HG03139 (cell line): Measurements from ENCODE around the gene ADK.
A peak's percentile ranks its signal among the peaks of the same experiment; 100 is the strongest.

Experiments used
- ATAC-seq: cut with Tn5 transposase; IDR thresholded peaks from one replicate; pipeline ENCODE4 v1.9.1; 2021; ENCODE audit not compliant: unreplicated experiment

ADK gene

DNA sequence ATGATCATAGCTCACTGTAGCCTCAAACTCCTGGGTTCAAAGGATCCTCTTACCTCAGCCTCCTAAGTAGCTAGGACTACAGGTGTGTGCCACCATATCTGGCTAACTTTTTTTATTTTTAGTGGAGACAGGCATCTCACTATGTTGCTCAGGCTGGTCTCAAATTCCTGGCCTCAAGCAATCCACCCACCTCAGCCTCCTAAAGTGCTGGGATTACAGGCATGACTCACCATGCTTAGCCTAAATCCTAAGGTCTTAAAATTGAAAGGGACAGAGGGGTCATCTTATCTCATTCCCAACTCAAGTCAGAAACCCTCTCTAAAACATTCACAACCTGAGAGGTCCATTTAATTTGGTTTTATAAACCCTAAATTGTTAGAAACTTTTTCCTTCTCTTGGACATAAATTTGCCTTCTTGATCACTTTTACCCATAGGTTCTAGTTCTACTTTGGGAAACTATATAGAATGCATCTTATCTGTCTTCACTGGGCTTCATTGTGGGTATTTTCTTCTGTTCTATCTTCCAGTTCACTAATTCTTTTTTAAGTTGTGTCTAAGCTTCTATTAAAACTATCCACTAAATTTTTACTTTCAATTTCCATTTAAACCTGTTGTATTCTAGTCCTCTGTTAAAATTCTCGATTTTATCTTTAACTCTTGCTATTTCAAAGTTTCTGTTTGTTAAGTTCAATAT lies 492.0 kb downstream of the ADK start:
- no peak for ATAC-seq

DNA sequence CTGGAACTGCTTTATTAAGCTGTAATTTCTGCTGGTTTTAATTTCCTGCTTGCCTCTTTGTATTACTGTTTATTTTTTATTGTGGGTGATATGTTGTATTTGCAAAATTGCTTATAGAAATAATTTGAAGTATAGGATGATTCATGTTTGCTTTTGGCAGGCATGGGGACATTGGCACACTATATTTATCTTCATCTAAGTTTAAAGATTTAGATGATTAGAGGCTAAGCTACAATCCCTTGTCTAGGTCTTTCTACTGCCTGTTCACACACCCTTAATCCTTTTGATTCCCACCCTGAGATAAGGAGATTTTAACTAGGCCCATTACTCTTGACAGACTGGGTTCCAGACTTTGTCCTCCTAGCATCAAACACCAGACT lies 492.6 kb downstream of the ADK start:
- no peak for ATAC-seq

DNA sequence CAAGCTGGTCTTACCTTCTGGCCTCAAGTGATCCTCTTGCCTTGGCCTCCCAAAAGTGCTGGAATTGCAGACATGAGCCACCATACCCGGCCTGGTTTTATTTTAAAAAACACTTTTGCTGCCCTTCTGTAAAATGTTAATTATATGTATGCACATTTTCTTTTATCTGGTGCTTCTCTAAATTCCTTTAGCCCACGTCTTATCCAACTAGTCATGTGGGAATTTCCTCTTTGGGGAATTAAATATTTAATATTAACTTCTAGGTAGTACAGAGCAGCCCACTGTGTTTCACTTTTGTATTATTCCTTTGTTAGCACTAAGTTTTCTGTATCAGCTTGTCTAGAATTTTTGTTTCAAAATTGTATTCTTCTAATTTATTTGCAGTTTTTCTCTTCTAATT lies 493.7 kb downstream of the ADK start:
- no peak for ATAC-seq

DNA sequence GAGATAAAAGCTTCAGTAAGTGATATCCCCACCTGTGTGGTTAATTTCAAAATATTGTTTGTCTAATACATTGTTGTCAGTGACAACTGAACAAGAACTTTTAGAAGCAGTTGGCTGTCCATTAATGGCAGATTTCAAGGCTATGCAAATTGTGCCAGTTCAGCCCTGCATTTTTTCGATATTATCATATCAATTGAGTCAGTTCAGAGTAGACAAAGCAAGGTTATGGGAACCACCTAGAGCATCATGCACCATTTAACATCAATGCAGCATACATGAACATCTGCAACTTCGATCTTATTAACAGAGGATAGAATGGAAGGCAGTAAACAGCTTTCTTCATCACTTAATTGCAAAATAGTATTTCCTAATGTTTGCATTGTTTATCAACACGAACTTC lies 494.7 kb downstream of the ADK start:
- no peak for ATAC-seq

DNA sequence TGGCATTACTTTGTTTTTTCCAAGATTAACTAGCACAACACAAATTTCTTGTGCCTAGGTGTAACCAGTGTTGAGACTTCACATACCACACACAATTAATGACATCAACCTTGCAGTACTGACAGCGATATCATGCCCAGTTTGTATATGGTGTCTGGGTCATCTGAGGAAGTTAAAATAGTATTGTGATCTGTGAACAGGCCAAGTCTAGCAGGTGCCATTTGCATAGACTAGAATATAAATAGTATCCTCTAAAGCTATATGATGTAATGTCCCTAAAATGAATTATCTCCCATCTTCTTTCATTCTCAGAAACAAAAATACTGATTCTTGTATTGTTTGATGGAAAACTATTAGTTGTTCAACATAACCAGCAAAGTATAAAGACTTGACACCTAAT lies 499.6 kb downstream of the ADK start:
- no peak for ATAC-seq

DNA sequence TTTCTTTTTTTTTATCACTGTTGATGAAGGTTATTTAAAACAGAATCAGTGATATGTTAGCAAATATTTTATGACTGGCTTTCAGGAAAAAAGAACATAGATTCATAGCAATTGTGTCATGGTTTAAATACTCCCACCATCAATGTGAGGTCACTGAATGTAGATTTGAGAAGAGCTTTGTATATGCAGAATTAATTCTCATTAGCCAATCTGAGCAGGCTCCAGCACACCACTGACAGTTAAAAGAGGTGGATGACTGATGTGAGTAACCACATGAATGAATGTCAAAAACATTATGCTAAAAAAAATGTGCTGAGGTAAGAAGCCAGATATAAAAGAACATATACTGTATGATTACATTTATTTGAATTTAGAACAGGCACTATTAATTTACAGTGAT lies 500.5 kb downstream of the ADK start:
- no peak for ATAC-seq

DNA sequence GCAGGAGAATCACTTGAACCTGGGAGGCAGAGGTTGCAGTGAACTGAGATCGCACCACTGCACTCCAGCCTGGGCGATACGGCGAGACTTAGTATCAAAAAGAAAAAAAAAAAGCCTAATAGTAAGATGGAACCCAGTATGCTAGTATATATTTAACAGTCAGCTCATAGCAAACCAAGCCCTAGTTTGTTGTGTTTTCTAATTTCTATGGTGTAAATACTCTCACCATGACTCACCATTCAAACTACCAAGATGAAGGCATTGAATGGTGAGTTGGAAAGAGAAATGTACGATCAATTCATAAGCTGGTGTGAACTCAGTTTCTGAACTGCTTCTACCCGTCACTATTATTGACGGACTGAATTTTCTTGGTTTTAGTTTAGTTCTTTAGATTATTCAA lies 501.6 kb downstream of the ADK start:
- no peak for ATAC-seq

DNA sequence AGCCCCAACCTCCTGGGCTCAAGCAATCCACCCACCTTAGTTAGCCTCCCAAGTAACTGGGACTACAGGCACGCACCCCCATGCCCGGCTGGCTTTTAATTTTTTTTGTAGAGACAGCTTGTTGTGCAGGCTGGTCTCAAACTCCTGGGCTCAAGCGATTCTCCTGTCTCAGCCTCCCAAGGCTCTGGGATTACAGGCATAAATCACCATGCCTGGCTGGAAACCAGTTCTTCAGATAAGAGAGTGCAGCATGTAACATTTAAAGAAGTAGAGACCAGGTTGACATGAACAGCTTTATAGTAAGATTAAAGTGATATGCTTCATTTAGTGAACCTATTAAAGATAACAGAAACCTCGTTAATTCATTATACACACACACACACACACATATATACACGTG lies 507.5 kb downstream of the ADK start:
- ATAC-seq: no peak

DNA sequence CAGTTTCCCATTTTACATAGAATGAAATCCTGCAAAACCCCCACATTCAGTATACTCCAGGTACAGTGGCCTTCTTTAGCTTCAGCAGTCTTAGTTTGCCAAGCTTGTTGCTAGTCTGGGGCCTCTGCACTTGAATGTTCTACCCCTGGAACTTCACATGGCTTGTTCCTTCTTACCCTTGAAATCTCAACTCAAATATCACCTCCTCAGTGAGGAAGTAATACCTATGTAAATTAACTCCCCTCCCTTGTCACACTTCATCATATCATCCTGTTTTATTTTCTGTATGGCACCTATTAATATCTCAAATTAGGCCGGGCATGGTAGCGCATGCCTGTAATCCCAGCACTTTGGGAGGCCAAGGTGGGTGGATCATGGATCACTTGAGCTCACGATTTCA lies 511.6 kb downstream of the ADK start:
- ATAC-seq: no peak

DNA sequence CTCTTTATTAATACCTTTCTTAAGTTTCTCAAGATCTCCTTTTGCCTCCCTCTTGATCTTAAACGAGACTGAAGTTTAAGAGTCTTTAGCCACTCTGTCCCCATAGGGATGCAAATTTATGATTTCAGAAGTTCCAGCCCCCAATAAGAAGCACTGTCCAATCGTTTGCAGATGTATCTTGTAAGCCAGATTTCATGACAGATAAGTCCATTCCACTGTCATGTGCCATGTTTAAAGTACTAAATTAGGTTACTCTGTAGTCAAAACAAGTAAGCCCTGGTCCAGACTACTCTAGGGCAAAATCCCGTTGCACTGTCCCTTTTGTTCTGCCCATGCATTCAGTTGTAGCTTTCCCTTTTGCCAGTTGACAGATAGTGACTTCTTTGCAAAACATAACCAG lies 518.2 kb downstream of the ADK start:
- ATAC-seq: no peak

DNA sequence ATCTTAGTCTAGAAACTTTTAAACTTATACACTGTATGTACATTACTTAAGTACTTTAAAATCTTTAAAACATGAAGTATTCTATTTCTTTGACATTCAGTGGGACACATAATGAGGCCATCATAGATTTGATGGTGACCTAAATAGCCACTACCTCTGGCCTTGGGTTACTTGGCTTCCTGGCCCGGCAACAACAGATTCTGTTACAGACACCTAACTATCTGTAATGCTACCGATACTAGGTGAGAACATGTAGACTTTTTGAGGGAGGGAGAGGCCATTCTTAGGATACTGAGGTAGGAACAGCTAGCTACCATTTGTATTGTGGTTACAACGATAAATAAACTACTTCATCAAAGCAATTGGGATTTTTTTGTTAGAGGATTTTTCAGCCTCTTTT lies 520.7 kb downstream of the ADK start:
- no peak for ATAC-seq

DNA sequence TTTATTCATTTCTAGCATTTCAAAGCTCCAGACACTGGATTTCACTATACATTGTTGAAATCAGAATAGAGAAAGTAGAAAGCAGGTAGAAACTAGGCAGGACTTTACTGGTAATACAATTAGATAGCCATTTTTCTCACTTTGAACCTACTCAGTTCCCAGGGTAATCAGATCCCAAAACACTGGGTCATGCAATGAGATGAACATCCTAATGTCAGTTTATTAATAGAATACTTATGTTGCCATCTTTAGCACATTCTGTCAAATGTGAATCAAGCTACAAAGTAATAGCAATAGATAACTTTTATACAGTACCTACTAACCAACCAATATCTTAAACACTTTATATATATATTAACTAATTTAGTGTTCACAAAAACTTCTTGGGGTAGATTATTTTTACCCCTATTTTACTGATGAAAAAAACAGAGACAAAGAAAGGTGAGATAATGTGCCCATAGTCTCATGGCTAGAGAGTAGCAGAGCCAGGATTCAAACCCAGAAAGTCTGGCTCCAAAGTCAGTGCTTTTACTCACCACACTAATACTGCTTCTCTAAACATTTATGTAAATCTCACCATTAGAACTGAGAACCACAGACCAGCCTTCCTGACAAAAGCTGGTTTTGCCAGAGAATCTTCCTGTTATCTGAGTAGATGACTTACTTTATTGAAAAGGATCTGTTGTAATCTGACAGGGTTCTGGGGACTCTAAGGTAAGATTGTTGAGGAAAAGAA lies 521.6 kb downstream of the ADK start:
- no peak for ATAC-seq

DNA sequence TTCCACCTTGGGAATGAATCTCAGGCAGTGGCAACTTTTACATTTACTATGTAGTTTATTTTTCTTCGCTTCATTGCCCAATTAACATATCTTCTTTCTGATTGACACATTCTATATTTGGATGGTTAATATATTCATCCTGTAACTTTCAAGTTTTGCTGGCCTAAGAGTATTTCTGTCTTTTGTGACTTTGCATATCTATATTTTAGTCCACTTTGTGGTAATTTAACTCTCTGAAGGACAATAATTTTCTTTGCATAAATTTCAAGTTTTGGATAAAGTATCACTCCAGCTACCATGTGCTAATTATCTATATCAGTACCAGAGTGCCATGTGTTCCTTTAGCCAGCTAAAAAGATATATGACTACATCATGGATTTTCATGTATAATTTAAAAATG lies 523.9 kb downstream of the ADK start:
- ATAC-seq: no peak

DNA sequence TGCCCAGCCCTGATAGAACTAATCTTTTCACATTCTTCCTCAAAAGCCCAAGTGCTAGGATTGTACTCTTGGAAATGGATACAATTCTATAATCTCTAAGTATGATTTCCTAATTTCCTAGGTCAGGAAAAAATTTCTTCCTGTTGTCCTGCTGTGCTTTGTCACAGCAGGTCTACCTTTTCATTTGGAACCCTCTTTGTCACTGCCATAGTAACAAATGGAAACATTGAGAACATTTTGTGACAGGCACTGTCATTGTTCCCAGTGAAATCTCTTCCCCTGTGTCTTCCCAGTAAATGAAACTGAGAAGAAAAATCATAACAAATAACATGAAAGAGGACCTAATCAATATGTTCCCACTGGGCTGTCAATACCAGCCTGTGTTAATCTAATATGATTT lies 524.5 kb downstream of the ADK start:
- ATAC-seq: no peak

DNA sequence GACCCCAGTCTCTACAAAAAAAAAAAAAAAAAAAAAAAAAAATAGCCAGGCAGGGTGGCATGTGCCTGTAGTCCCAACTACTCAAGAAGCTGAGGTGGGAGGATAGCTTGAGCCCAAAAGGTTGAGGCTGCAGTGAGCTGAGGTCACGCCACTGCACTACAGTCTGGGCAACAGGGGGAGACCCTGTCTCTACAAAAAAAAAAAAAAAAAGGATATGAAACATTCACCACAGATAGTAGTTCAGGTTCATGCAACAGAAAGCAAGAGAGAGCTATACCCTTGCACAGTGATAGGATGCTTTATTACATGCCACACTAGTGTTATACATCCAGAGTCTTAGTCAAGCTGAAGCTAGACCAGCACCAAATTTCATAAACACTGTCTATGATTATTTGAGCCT lies 526.9 kb downstream of the ADK start:
- peak; percentile 55 for ATAC-seq

DNA sequence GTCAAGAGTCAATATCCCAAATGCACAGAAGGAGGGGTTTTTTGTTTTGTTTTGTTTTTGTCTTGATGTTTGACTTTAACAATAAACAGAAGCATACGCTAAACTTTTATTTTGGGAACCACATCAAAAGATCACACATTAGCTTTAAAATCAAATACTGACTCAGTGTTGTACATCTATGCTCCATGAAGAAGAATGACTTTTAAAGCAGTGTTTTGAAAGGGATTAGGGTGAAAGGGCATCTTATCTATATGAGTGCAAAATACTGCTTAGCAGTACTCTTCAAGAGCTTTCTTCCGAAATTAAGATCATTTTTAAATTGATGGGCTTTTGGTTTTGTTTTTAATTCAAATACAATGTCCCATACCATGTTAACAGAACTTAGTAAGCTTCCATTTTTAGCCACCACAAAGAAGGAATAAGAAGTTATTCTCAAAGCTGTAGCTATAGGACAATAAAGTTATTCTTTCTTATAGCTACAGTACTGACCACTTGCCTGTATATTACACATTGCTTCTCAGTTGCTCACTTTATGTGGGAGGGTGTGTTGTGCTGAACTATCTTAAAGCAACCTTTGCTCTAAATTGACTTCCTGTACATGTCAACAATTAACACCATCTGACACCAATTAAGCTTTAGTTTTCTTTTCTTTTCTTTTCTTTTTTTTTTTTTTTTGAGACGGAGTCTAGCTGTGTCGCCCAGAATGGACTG lies 531.1 kb downstream of the ADK start:
- no peak for ATAC-seq

DNA sequence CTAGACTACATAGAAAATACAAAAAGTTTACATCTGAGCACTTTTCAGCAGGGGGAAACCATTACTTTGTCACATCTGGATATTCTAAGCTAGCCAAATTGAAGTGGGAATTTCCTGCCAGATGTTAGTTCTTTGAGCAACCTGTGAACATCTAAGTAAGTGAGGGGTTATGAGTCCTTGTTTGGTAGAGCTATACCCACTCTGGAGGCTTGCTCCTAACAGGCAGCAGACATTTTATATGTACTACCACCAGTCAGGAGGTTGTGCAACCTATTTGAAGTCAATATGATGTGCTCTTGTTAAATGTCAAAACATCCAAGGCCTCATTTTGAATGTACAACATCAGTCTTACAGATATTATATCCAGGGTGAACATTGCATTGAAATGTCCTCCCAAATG lies 532.0 kb downstream of the ADK start:
- no peak for ATAC-seq

DNA sequence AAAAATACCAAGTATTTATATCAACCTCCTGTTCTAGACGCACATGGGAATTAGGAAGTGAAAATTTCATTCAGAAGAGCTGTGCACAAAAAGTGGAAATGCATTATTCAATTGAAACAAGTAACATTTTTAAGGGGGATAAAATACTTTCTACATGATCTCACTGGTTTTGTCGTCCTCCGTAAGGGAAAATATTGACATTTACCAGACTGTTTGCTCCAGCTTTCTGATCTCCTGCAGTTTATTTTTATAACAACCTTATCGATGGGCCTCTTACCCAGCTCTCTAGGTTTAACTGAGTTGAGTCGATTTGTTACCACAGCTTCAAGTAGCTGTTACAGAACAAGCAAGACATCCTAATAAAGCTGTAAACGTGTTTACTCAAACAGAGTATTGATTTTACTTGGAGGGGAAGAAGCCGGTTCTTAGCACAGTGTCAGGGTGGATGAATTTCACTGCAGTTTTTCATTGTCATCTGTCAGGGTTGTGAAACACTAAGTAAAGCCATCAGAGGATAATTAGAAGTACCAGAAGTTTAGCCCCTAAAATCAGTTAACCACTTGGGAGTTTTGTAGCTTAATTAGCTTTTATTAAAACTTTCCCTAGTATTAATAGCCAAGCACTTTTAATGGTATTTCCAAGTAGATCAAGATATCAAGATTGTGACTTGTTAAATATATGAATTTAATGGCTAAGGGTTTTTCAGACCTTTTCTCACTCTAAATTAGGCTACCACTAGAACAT lies 532.8 kb downstream of the ADK start:
- no peak for ATAC-seq

DNA sequence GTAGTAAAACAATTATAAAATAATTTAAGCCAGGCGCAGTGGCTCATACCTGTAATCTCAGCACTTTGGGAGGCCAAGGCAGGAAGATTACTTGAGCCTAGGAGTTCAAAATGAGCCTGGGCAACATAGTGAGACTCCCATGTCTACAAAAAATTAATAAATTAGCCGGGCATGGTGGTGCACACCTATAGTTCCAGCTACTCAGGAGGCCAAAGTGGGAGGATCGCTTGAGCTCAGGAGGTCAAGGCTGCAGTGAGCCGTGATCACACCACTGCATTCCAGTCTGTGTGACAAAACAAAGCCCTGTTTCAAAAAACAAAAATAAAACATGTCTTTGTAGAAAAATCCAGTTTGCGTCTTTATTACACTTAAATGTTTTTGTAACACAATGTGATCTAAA lies 533.4 kb downstream of the ADK start:
- ATAC-seq: no peak

DNA sequence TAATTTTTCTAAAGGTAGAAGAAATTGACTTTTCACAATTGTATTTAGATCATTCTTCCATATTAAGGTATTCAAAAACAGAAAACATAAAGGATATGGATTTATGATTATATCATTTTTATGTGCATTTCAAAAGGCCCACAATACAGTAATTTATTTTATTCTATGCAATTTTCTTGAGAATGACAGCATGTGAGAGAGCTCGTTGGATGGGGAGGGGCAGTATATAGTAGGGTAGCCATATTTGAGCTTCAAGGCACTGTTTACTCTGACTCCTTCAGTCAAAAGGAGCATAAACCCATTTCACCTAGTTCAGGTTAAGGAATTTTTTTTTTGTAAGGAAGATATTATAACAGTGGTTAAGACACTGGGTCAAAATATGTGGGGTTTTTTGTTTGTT lies 534.5 kb downstream of the ADK start:
- ATAC-seq: no peak

DNA sequence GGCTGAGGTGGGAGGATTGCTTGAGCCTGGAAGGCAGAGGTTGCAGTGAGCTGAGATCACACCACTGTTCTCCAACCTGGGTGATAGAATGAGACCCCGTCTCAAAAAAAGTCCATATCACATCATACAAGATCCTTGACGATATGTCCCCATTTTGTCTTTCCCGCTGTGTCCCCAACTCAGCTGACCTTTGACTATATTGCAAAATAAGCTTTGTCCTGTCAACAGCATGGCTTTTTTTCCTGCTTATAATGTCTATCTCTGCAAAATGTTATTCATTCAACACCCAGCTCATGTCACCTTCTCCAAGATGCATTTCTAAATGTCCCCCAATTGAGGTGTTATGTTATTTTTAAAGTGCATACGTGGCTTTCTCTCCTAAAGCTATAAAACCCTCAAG lies 539.4 kb downstream of the ADK start:
- no peak for ATAC-seq

DNA sequence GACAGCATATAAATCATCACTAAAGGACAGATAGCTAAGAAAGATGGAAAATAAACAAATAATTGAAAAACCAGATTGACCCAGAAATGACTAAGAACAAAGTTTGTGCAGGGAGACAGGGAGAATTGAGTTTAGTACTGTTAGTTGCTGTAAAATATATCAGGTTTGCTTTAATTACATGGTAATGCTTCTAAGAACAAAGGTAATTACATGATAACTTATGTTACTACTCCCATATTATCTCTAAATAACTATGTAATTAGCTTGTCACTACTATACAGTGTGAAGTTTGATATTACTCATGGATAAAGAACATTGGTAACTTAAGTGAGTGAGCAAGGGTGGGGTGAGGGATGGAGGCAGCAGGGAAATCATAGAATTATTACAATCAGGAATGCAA lies 540.1 kb downstream of the ADK start:
- no peak for ATAC-seq
